Neural cell (in vitro differentiated cells): ENCODE data around the gene CYB5R3.

ENCODE experiments used
- CTCF ChIP-seq: fragments of 450-650 bp; IDR thresholded peaks from 2 replicates; pipeline ENCODE4 v1.5.1; 2014; ENCODE audit warnings: antibody characterized with exemption, mild to moderate bottlenecking, moderate library complexity; ENCODE audit not compliant: poor library complexity, severe bottlenecking
- EP300 ChIP-seq: fragments of 450-650 bp; conservative IDR thresholded peaks from 2 replicates; pipeline ENCODE4 v1.6.1; 2014; ENCODE audit warnings: antibody characterized with exemption, mild to moderate bottlenecking, moderate library complexity; ENCODE audit not compliant: poor library complexity, severe bottlenecking
- EZH2 ChIP-seq: fragments of 200-600, 300-800 bp; shearing (Covaris generic), sonication (generic); IDR thresholded peaks from 2 replicates; pipeline ENCODE4 v1.6.1; 2014; ENCODE audit warnings: antibody characterized with exemption, low read length, borderline replicate concordance, mild to moderate bottlenecking; ENCODE audit not compliant: insufficient read depth, poor library complexity, severe bottlenecking
- REST ChIP-seq: IDR thresholded peaks from 2 replicates; pipeline ENCODE4 v1.6.1; 2012; ENCODE audit warnings: borderline replicate concordance
- SMC3 ChIP-seq: fragments of 450-650 bp; conservative IDR thresholded peaks from 2 replicates; pipeline ENCODE4 v1.6.1; 2014; ENCODE audit warnings: antibody characterized with exemption, mild to moderate bottlenecking, moderate library complexity; ENCODE audit not compliant: poor library complexity
- TAF1 ChIP-seq: IDR thresholded peaks from 2 replicates; pipeline ENCODE4 v1.6.1; 2012; ENCODE audit warnings: low read depth

GRCh38 chr22:42644422-42645340, 4.5 kb downstream of the CYB5R3 start:
- TF ChIP-seq CTCF = no peak
- no peak for TF ChIP-seq SMC3
- no peak for TF ChIP-seq EP300
- TF ChIP-seq TAF1 = no peak
- no peak for TF ChIP-seq EZH2
- TF ChIP-seq REST = no peak
